ENCODE data around the gene RAPGEF3.

RAPGEF3 gene

GRCh38 chr12:47741340-47741703 is 17.4 kb downstream of the RAPGEF3 start:
- no peak for DNase-seq

GRCh38 chr12:47740606-47741339 is 17.9 kb downstream of the RAPGEF3 start:
- no peak for DNase-seq

GRCh38 chr12:47739979-47740378 is 18.7 kb downstream of the RAPGEF3 start:
- no peak for DNase-seq

GRCh38 chr12:47739297-47739696 is 19.4 kb downstream of the RAPGEF3 start:
- no peak for DNase-seq

DNA sequence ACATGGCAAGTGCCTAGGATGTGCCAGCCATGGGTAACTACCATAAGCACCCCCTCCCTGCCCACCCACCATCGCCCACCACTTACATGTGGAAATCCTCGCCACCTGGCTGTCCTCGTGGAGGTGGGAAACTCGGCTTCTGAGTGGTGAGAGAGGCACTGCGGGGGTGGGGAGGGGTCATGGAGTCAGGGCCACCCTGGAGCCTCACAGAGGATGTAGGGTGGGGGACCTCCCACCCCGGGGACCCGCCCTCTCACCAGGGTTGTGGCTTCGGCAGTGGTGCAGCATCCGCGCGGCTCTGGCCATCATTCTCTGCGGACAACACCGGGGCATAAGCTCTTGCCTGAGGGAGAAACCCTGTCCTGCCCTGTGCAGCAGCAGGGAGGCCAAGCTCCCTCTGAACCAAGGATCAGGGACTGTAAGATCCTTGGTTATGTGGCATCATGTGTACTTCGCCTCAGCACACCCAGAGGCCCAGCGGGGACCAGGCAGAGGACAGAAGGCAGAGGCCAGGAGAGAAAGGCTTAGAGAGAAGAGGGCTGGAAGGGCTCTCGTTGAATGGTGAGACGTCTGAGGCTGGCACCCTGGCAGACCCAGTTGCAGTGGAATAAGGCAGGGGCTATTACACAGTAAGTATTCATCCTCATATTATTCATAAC is 20.6 kb downstream of the RAPGEF3 start:
- no peak for DNase-seq

DNA sequence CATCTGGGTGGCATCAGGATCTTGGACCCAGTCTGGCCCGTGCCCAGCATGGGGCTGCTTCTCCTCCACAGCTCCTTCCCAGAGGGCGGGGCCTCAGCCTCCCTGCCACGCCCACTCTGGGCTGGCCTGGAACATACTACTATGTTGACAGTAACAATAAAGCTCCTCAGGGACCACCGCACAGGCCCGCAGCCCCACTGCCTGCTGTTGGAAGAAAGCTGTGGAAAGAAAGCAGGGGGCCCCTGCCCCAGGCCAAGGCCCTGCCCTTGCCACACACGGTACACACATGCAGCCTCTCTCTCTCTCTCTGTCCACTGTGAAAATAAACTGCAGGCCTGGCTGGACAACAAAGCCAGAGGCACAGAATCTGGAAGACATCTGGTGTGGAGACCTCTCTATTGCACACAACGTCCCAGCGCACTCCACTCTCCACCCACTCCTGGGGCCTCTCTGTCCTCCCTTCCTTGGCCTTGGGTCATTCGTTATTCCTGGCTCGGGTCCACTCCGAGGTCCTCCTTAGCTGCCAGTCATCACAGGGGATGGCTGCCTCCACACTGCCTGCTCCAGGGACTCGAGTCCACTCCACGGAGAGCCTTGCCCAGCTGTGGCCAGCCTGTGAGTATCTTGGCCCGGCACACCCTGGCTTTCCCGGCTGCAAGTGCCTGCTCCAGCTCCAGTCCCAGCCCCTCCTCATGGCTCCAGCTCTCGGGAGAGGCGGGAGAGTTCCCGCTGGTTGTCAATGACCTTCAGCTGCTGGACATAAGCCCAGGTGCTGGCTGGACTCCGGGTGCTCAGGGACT is 21.6 kb downstream of the RAPGEF3 start:
- DNase-seq: no peak

GRCh38 chr12:47736216-47736615 is 22.5 kb downstream of the RAPGEF3 start:
- no peak for DNase-seq

DNA sequence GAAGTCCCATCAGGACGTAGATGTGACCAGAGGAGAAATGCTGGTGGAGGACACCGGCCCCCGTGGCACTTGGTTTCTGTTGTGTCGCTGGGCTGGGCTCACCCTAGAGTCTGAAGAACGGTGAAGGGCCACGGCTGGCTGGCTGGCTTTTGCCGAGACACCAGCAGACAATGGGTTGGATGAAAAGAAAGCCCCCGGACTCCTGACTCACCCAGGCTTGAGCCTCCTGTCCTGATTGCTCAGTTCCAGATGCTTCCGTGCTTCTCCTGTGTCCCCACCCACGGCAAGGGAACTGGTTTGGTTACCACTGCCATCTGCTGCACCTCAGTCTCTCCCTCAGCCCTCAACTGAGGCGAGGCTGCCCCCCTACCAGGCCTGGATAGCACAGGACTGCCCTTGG is 23.0 kb downstream of the RAPGEF3 start:
- no peak for DNase-seq

DNA sequence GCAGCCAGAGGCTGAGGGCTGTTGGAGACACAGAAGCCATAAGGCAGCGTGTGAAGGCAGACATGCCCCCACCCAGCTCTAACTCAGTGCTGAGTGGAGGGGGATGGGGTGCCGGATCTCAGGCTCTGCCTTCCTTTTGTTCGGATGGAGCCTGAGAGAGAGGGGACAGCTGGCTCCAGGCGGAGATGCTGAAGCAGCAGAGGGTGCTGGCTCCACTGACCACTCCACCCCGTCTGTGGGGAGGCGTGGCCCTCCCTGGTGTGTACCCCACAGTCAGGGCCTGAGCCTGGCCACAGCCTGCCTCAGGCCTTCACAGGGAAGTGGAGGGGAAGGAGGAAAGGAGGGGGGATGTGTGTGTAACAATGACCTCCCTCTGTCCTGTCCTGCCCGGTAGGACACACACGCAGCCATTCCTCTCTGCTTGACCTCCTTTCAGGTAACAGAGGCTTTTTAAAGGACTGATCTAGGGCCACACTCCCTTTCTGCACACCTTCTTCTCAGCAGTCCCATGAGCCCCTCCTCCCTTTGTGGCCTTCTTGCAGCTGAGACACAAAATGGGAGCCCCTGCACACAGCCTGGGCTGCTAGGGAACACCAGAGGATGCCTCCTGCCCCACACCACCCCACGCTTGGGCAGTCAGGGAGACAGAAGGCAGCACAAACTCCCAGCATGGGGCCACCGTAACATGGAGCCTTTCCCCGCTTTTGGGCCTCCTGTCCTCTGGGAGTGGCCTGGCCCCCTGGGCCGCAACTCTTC is 23.8 kb downstream of the RAPGEF3 start:
- DNase-seq: no peak

DNA sequence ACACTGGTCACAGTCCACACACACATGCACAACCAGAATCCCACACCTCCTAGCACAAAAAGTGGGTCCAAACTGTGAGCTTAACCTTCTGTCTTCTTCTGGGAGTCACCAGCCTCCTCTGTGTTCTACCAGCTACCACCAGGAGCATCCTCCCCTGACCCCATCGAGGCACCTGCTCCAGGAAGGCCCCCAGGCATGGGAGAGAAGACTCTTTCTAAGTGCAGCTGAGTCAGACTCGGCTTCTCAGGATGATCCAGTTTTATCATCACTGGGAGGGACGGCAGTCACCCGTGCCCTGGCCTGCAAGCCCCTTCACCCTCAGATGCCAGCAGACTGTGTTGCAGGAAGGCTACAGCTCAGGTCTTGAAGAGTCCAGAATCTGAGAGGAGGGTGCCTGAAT is 25.5 kb downstream of the RAPGEF3 start:
- DNase-seq: no peak

DNA sequence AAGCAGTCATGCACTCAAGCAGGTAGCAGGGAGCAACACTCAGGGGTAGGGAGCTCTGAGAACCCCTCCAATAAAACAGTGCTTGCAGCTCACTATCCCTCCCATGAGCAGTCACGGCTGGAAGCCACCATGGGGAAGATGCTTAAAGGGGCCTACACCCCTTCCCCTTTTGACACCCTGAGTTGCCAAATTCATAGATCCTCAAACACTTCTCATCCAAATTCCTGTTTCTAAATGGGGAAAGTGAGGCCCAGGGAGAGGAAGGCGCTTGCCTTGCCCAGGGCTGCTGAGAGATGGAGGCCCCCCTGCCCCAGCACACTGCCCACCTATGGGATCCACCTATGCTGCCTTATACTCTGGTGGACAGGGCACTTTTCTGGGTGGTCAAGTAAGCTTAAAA is 26.2 kb downstream of the RAPGEF3 start:
- no peak for DNase-seq

DNA sequence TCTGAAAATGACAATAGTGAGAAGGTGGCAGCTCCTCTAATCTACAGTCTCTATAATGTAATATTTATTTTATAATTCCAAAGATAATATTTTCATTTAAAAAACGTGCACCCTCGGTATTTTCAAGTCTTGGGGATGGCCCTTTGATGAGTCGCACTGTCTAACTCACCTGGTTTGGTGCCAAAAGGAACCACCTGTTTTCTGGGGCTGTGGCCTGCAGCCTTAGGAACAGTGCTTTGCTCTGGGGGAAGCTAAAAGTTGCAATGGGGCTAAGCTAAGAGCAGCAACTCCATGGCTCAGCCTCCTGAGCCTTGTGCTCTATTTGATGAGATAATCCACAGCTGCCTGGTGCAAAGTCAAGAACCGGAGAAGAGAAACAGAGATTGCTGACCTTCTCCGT is 27.0 kb downstream of the RAPGEF3 start:
- DNase-seq: no peak

- no peak for DNase-seq
Measured at GRCh38 chr12:47730341-47730744, 28.3 kb downstream of the RAPGEF3 start.

DNA sequence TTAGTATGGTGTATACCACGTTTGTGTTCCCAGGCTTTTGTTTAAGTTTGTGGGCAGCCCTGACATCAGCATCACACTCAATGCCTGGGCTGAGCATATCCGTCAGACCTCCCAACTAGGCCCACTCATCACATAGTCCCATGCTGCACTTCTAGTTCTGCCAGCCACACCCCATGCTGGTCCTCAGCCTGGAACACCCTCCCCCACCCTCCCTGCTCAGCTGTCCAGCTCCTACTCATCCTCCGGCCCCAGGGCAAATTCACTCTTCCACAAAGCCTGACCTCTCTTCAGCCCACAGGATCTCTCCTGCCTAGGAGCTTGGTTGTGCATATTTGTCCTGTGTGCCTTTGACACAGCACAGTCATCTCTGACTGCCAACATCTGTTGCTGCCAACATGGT is 29.4 kb downstream of the RAPGEF3 start:
- no peak for DNase-seq

DNA sequence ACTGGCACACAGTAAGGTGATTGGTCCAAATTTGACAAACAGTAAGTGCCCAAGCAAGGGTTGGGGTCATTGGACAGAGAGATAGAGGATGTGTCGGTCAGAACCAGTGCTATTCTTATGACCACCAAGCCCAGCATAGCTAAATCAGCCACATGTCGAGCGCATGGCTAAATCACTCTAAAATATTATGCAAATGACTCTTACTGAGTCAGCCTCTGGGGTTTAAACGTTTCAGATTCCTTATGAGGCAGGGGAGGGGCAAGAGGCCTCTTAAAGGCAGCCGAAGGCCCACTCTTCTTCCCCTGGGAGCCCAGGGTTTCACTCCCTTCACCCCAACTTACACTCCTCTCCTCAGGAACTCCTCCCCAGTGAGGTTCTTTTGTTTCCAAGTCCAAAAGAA is 32.8 kb downstream of the RAPGEF3 start:
- peak; percentile 68 for DNase-seq

- DNase-seq: no peak
Measured at GRCh38 chr12:47725091-47725772, 33.4 kb downstream of the RAPGEF3 start, which contains the start of gene ENDOU. TSS of gene ENDOU (minus strand) at chr12:47725490. CDS start at chr12:47725413, 77 bp downstream.

DNA sequence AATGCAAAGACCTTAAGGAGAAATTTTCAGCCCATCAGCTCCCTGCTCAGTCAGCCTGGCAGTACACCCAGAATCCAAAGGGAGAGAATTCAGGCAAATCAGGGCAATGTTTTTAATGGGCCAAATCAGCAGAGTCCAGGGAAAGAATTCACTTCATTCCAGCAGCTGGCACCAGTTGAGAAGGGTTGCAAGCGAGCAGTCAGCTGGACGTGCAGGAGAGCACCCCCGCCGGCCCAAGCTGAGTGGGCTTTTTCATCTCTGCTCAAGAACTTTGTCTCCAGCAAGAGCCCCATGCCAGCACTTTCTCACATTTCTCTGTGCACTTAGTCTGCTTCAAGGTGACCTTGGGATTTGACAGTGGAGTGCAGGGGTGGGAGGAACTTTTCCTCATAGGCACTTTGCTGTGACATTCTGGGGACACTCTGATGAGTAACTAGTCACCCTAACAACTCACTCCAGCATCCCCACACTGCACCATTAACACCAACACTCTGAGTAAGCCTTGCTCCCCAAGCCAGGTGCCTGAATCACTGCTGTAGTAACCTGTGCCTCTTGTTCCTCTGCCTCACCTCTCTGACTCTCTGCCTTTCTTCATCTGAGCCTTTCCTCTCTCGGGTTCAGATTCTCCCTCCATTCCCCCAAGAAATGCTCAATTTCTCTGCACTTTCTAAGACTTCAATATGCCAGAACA is 35.6 kb downstream of the RAPGEF3 start:
- DNase-seq: no peak

DNA sequence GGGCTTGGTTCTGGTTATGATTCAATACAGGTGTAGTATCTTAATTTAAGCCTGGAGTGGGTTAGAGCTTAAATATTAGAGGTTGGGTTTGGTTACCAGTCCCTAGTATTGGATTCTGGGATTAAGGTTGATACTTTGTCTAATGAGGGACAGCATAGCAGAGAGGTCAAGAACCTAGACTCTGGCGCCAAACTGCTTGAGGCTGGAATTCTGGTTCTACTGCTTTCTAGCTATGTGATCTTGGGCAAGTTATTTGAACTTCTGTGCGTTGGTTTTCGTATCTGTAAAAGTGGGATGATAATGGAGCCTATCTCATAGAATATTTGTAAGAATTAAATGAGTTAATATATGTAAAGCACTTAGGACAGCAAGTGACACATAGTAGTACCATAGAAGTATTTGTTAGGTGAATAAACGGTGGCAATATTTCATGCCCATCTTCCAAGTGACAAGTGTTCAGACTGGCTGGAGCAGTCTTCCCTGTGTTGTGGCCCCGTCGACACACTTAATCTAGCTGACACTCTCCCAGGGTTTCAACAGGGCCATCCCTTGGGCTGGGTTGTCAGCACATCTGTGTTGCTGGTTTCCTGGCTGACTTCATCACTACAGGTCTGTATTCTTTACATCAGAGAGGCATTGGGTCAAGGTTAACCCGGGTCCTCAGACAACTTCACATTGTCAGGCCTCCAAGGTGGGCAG is 36.4 kb downstream of the RAPGEF3 start:
- no peak for DNase-seq

DNA sequence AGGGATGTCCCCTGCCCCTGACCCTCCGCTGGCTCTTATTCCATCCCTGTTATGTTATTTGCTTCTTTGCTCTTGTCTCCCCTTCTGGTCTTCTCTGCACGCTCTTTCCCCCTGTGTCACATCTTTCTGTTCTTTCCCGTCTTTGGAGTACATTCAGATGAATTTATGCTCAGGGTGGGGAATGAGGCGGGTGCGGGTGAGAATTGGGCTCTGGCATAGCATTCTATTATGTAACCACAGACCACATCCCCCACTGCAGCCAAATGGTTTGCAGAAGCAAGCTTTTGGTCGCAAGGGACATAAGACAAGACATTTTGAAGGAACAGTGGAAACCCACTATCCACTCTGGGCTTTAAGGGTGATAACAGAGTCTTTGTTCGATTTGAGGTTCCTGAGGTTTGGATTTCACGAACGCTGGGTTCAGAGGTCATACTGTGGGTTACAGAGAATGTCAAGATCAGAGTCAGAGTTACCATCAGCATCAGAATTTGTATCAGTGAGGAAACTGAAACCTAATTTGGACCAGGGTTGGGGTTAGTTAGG is 37.2 kb downstream of the RAPGEF3 start:
- DNase-seq: no peak

DNA sequence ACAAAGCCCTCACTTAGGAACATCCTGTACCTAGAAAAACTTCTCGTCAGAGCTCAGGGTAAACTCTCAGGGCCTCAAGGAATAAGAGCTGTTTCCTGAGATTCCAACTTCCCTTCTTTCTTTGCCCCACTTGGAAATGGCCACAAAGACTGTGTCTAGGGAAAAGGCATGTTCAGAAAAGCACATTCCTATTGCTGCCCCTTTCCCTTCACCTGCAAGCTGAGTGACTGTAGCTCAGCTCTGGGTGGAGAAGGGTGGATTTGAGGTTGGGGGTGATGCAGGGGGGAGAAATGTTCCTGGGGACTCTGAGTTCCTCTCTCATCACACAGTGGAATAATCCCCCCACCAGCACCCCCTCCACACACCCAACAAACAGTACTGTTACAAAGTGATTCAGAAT is 40.1 kb downstream of the RAPGEF3 start:
- no peak for DNase-seq
